Measurements from ENCODE around the gene XYLT1. TPM values are rescaled to one million over a fixed set of nuclear protein-coding genes. Genes with fewer than 3 reads are reported as not detected.

XYLT1 gene
- total and polyA plus RNA-seq, 2 of the 4 experiments (the other 2 are of a cell fraction) = 9.0 to 12.7 TPM

DNA sequence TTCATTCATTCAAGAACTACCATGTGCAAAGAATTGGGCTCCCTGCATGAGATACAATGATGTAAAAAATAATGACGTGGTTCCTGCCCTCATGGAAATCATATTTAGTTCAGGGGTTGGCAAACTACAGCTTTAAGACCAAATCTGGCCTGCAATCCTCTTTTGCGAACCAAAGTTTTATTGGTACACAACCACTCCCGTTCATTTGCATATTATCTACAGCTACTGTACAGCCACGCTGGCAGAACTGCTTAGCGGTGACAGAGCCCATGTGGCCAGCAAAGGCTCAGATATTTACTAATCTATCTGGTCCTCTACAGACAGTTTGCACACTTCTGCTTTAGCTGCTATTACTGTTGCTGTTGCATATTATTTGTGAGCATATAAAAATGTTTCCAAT, 167.7 kb downstream of the XYLT1 start:
- H3K9ac ChIP-seq (ENCODE audit: low read depth, low read length) = no peak overlapping the region
- no peak for DNase-seq
- intact Hi-C loops (cut with micrococcal nuclease) (no loop called here), dilution Hi-C loops (cut with HindIII; ENCODE audit: low sequenced_read_pairs, unreplicated experiment) (no loop called here), in situ Hi-C loops (cut with MboI; ENCODE audit: low sequenced_read_pairs) (no loop called here)
- 75% methylated on average over 3 of the region's 5 CpGs; no CpG with 5 or more reads in 1 of the 2 experiments for WGBS, 2 experiments (ENCODE audit: extremely low coverage in 2 of 2, insufficient read length in 1 of 2)
- H4K91ac ChIP-seq (ENCODE audit: insufficient read depth, low read depth, low read length) = no peak overlapping the region
- H2AFZ ChIP-seq (replicated peaks; ENCODE audit: low read length, poor library complexity) = no peak overlapping the region
- BruUV-seq (replicated peaks) = no TSS peak
- no peak overlapping the region for H3K23ac ChIP-seq (ENCODE audit: low read depth, low read length)
- H2BK120ac ChIP-seq (ENCODE audit: low read depth, low read length) = no peak overlapping the region
- no peak overlapping the region for H4K8ac ChIP-seq (ENCODE audit: low read depth in 2 of 2, low read length in 2 of 2)
- ATAC-seq (ENCODE audit: low read depth) = no peak
- ChIA-PET POLR2A (ENCODE audit: unreplicated experiment) (no interaction called here), CTCF (no interaction called here)
- H2AK5ac ChIP-seq (ENCODE audit: low read depth, low read length) = no peak overlapping the region
- H3K27me3 ChIP-seq (ENCODE audit: control insufficient read depth, insufficient read depth, low read length) = no peaks in the 10 kb centered on the region
- no peak overlapping the region for H4K5ac ChIP-seq (ENCODE audit: low read depth, low read length)
- no peak overlapping the region for H3K27ac ChIP-seq (ENCODE audit: insufficient read depth, low read length)
- H2BK20ac ChIP-seq (ENCODE audit: low read depth, low read length) = no peak overlapping the region
- H3K9me3 ChIP-seq (ENCODE audit: control insufficient read depth, insufficient read depth, low read length) = no peaks in the 10 kb centered on the region
- no peak for TF ChIP-seq RCOR1 (IDR thresholded peaks at IDR 0.05; ENCODE audit: insufficient replicate concordance, low read length)
- TF ChIP-seq, protein P1, sequence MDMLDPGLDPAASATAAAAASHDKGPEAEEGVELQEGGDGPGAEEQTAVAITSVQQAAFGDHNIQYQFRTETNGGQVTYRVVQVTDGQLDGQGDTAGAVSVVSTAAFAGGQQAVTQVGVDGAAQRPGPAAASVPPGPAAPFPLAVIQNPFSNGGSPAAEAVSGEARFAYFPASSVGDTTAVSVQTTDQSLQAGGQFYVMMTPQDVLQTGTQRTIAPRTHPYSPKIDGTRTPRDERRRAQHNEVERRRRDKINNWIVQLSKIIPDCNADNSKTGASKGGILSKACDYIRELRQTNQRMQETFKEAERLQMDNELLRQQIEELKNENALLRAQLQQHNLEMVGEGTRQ (IDR thresholded peaks at IDR 0.05; ENCODE audit: low read depth, low read length) = no peak
- no peak overlapping the region for H3K18ac ChIP-seq (ENCODE audit: low read depth, low read length)
- H3K79me1 ChIP-seq (ENCODE audit: low read depth in 1 of 2, low read length in 2 of 2) = peaks cover 5 to 10% of the 10 kb centered on the region in 2 experiments; a peak in 3 of 4 replicates
- no peak overlapping the region for H3K56ac ChIP-seq (ENCODE audit: extremely low read depth, insufficient read depth, low read length)
- H3K36me3 ChIP-seq (ENCODE audit: control insufficient read depth, insufficient read depth, low read length) = no peaks in the 10 kb centered on the region
- peaks cover 4% of the 10 kb centered on the region; the same call in 1 of the 2 replicates for H4K20me1 ChIP-seq (ENCODE audit: insufficient read depth, low read length)
- H2BK5ac ChIP-seq (ENCODE audit: low read depth, low read length, poor library complexity, severe bottlenecking) = no peak overlapping the region
- no peak overlapping the region for H3K14ac ChIP-seq (replicated peaks; ENCODE audit: low read depth, low read length)
- H3K4ac ChIP-seq (ENCODE audit: low read depth, low read length) = no peak overlapping the region
- no peak overlapping the region for H3K4me2 ChIP-seq (ENCODE audit: low read depth, low read length)
- peaks cover 5% of the 10 kb centered on the region; the same call in 1 of the 2 replicates for H3K9me1 ChIP-seq (ENCODE audit: insufficient read depth, low read length)
- H3K4me3 ChIP-seq (ENCODE audit: insufficient read depth, low read depth, low read length) = no peak overlapping the region
- no peak overlapping the region for H2BK15ac ChIP-seq (ENCODE audit: low read depth, low read length)
- H2AK9ac ChIP-seq (replicated peaks; ENCODE audit: low read depth, low read length, poor library complexity) = no peak overlapping the region
- H3K4me1 ChIP-seq (ENCODE audit: control insufficient read depth, insufficient read depth, low read length) = no peaks in the 10 kb centered on the region
